Activated gamma-delta T cell treated with Interleukin-2 at 50 U/mL for 16 hours (primary cell): ENCODE measurements around the gene MAP4.
"Not testable (repeated sequence)": the region's sequence is repeated elsewhere in the genome, so short reads cannot be mapped to it uniquely, and the experiment has no call there.

ENCODE experiments used
- DNase-seq: peaks from one replicate; pipeline ENCODE4 v3.0.0-alpha.2; 2020

The MAP4 gene, protein sequence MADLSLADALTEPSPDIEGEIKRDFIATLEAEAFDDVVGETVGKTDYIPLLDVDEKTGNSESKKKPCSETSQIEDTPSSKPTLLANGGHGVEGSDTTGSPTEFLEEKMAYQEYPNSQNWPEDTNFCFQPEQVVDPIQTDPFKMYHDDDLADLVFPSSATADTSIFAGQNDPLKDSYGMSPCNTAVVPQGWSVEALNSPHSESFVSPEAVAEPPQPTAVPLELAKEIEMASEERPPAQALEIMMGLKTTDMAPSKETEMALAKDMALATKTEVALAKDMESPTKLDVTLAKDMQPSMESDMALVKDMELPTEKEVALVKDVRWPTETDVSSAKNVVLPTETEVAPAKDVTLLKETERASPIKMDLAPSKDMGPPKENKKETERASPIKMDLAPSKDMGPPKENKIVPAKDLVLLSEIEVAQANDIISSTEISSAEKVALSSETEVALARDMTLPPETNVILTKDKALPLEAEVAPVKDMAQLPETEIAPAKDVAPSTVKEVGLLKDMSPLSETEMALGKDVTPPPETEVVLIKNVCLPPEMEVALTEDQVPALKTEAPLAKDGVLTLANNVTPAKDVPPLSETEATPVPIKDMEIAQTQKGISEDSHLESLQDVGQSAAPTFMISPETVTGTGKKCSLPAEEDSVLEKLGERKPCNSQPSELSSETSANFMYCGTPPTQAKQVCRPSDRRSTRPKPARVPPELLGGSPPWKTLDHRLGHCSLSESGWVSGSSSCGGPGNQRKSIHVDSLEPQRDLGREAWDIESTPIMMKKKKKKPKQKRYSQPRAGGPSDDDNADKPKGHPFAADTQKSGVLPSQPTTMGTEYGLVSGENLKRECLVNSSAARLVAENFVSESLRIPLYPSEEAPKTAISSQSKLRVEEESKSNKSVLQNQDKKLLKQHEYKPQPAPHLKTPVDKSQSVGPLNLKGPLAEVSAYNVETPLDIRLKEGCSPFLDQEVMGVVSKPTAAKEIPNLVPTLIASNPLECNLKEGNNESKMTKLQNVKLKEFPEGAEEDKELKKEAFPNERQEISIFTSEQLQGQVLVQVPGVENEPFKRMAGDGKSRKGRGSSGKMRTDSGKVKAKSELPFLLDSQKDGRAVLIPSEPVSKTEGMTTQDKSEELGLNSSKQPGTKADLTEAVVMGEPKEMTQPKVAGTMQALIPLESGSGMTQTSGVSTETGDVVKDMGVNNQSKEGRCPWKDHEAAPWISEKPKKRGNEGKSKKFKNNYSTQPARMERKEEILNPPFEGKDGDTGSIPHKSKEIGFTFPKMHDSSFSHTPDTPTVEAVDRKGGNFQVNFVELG (N-terminal part only)

DNA sequence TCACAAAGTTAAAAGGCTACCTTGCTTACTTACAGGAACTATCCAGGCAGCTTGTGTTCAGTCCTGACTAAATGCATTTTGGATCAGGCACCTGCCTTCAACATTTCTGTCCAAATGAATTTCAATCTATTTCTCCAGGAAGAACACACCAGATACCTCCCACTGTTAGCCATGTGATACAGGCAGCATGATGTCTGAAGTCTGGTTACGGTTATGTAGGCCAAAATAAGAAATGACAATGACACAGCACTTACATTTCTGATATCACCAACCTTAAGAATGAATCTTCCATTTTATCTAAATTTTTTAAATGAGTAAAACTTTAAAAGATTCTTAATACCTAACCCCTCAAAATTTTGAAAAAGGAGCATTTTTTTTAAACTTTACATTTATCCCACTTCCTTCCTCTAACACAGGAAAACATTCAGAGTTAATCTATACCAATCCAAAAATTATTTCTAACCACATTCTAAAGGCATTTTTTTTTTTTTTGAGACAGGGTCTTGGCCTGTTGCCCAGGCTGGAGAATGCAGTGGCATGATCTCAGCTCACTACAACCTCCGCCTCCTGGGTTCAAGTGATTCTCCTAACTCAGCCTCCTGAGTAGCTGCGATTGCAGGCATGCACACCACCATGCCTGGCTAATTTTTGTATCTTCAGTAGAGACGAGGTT is at the start of gene MAP4:
MAP4 (minus strand) TSS at position 116 of the 673 bp plus-strand sequence. CDS start 17,556 bp downstream, outside the sequence.
- DNase-seq: no peak

DNA sequence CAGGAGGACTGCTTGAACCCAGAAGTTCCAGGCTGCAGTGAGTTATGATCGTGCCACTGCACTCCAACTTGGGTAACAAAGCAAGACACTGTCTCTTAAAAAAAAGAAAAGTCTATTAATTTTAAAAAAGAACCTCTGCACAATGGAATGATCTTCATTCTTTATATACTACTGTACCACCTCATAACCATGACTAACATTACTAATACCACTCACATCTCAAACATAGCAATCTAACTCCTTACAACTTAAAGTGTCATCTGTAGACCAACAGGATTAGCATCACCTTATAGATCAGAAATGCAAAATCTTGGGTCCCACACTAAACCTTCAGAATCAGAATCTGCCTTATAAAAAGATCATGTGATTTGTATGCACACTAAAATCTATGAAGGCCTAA is 48.8 kb upstream of the MAP4 start:
- DNase-seq: no peak

DNA sequence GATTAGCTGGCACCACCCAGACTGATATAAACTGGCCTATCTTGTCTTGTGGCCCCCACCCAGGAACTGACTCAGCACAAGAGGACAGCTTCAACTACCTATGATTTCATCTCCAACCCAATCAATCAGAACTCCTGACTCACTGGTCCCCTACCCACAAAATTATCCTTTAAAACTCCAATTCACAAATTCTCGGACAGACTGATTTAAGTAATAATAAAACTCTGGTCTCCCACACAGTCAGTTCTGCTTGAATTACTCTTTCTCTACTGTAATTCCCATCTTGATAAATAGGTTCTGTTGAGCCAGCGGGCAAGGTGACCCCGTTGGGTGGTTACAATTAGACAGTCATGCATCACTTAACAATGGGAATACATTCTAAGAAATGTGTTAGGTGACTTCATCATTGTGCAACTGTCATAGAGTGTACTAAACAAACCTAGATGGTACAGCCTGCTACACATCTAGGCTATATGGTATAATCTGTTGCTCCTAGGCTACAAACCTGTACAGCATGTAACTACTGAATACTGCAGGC is 48.1 kb upstream of the MAP4 start:
- DNase-seq: no peak

DNA sequence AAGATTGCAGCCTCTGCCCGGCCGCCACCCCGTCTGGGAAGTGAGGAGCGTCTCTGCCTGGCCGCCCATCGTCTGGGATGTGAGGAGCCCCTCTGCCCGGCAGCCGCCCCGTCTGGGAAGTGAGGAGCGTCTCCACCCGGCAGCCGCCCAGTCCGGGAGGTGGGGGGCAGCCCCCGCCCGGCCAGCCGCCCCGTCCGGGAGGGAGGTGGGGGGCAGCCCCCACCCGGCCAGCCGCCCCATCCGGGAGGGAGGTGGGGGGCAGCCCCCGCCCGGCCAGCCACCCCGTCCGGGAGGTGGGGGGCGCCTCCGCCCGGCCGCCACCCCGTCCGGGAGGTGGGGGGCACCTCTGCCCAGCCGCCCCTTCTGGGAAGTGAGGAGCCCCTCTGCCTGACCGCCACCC is 45.4 kb upstream of the MAP4 start:
- not testable (repeated sequence) for DNase-seq

DNA sequence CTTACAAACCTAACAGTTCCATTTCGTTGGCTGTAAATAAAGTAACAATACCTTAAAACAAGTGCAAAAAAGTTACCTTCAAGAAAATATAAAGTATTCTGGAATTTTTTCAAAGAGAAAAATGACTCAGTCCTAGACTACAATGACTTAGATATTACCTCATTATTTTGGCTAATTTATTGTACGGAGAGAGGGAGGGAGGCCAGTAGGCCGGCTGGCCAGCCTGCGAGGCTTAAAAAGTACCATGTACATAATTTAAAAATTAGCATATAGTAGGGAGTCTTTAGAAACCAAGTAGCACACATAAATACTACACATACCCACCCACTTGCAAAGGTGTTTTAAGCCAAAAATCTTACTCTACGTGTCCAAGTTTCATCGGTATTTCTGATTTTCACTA is 41.9 kb upstream of the MAP4 start:
- no peak for DNase-seq

DNA sequence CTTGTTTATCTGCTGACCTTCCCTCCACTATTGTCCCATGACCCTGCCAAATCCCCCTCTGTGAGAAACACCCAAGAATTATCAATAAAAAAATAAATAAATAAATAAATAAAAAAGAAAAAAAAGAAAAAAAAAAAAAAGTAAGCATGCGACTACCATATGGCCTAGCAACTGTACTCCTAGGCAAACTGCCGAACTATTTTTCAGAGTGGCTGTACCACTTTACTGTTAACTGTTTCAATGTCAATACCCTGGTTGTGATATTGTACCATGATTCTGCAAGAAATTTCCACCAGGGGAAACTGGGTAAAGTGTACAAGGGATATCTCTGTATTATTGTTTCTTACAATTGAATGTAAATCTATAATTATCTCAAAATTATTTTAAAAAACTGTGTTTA is 41.3 kb upstream of the MAP4 start:
- no peak for DNase-seq

DNA sequence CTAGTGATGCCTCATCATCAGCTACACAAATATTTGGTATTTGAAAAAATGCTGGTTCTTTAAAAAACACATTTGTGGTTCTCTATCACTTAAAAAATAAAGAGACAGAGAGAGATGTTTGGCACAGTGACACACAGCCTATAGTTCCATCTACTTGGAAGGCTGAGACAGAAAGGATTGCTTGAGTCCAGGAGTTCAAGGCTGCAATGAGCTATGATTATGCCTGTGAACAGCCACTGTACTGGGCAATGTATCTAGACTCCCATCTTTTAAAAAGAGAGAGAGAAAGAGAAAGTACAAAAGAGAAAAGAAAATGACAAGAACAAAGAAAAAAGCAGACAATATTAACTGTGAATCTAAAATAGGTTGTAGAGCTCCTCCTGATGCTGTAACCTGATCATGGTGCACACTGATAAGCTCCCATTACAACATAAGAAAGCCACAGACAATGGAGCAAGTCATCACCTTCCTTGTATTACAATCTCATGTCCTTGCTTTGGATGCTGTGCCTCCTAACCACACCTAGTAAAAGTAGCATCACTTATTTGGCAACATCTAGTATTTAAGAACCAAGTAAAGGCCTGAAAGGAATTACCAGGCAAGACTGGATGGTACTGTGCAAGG is 31.7 kb upstream of the MAP4 start:
- no peak for DNase-seq

DNA sequence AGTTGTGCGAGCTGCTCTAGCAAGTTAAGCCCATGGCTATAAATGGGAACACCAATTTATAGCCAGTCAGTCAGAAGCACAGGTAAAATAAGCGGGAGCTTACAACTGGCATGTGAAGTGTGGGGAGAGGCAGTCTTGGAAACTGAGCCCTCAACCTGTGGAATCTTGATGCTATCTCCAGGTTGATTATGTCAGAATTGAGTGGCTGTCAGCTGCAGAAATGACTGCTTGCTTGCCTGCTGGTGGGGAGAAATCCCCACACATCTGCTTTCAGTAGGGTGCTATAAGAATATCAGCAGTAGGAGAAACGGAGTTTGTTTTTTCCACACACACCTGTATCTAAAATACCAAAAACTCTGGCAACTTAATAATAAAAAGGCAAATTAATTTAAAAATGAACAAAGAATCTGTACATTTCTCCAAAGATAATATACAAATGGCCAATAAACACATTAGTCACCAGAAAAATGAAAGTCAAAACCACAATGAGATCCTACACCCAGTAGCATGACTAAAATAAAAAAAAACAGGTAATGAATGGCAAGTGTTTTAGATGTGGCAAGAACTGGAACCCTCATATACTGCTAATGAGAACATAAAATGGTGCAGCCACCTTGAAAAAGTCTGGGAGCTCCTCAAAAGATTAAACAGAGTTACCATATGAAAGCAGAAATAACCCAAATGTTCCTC is 26.0 kb upstream of the MAP4 start:
- no peak for DNase-seq

DNA sequence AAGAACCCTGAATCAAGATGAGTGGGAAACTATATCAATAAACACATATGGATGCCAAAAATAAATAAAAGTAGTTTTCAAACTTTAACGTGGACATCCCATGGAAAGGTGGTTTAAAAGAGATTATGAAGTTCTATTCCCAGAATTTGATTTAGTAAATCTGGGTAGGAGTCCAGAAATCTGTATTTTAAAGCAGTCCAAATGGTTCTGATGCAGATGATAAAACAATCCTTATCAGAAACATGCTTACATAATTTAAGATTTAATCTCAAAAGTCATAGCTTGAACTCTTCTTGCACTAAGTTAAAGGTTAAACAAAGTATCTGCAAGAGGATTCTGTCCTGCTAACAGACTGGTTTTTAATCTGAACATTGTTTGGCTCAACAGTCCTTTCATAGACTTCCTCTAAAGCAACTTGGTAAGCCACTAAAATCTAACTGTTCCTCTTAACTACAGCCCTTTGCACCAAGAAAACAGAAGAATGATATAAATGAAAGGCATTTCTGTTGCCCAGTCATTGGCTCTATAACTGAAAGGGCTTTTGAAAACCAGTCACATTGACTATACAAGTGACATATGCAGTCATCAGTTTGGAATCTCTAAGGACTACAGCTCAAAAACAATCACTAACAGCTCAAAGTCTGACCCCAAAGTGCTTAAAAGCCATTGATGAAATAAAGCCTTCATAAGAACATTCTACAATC is 23.4 kb upstream of the MAP4 start:
- no peak for DNase-seq

DNA sequence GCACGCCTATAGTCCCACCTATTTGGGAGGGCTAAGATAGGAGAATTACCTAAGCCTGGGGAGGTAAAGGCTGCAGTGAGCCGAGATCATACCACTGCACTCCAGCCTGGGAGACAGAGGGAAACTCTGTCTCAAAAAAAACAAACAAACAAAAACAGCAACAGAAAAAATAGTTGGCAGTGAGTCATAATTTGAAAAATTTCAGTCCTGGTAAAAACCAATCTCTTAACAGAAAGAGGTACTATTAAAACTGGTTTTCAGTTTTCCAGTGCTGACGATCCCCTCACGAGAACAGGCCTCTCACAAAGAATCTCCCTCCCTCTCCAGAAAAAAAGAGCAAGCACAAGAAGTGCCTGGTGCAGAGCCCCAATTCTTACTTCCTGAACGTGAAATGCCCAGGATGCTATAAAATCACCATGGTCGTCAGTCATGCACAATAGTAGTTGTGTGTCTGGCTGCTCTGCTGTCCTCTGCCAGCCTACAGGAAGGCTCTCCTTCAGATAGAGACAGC is 22.8 kb upstream of the MAP4 start:
- no peak for DNase-seq

DNA sequence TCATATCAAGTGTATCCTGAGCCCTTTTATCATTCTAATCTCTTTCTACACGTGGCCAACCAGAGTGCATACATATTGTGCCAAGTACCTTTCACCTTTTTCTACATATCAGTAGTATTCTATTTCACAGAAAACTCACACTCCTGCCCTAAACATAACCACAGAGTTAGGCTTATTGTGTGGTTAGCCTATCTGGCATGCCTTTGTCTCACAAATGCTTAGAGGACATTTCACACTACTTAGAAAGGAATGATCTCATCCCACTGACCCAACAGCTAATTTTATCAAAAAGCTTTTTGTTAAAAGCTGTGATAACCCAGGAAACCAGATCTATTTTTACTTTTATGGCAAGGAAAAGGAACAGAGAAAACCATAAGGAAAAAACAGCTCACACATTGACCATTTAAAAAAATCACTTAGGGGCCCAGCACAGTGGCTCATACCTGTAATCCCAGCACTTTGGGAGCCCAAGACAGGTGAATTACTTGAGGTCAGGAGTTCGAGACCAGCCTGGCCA is 17.8 kb upstream of the MAP4 start:
- no peak for DNase-seq

DNA sequence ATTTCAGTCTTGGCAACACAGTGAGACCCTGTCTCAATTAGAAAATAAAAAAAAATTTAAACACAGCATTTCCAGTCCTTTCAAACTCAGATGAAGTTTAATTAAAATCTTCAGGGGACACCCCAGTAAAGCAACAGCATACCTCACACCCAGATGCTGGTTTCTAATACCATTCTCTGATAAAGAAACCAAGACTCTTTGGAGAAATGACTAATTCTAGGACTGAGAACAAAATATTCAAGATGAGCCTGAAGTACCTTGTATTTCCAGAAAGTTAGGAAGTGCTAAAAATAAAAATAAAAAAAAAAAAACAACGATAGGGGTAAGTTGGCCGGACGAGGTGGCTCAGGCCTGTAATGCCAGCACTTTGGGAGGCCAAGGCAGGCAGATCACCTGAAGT is 14.0 kb upstream of the MAP4 start:
- no peak for DNase-seq

DNA sequence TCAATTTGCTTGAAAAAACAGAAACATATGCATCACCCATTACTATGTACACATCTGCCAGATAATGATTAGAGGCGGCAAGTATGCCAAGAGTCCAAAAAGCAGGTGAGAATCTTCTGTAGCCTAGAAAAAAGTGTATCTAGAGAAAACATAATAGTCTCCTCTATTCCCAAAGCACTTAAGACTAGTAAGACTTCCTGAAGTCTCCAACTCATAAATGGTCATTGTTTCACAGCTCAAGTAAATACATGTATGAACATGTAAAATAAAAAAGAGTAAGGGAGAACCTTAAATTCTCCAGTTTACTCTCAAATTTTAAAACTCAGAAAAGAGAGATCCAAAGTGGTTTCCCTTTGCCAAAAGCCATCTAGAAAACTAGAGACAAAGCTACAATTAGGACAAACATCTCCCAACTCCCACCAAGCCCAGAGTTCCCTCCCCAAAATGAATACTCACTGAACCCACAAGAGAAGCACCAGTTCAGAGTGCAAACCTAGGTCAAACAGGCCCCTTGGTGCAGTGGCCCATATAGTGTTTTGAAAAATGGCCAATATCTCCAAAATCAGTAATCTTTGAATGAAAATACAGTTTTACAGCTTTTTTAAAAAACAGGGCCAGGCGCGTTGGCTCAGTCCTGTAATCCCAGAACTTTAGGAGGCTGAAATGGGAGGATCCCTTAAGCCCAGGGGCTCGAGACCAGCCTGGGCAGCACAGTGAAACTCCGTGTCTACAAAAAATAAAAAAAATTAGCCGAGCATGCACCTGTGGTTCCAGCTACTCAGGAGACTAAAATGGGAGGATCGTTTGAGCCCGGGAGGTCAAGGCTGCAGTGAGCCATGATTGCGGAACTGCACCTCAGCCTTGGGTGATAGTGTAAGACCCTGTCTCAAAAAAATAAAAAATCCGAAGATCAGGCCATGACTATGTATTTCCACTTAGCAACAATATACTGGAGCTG is 11.0 kb upstream of the MAP4 start:
- DNase-seq: no peak

DNA sequence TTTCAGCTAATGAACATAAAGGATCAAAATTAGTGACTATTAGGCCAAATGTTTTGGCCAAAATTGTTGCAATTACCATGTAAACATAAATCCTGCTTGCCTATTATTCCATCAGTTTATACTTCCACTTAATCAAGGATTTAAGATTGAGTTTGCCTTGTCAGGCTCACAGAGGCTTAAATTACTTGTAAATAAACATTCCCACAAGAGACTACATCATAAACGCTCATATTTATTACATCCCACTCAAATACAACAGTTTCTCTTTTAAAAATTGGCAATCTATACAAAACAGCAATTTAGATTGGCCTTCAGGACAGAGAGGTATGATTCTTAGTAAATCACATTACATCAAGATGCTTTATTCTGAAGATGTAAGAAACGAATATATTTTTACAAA is 9.9 kb upstream of the MAP4 start:
- no peak for DNase-seq

DNA sequence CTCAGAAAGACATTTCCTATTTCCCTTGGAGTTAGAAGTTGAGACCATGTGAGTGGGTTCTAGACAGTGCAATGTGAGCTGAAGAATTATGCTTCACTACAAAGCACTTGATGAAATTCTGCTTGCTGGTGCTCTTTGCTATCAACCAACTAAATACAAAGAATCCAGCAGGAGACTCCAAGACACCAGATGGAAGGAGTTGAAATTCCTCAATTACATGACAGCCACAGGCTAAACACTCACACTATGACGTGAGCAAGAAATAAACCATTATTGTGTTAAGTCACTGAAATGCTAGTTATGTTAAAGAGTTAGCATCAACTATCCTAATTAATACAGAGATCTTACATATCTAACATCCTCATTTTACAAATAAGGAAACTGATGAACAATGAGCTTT is 8.2 kb upstream of the MAP4 start:
- no peak for DNase-seq

DNA sequence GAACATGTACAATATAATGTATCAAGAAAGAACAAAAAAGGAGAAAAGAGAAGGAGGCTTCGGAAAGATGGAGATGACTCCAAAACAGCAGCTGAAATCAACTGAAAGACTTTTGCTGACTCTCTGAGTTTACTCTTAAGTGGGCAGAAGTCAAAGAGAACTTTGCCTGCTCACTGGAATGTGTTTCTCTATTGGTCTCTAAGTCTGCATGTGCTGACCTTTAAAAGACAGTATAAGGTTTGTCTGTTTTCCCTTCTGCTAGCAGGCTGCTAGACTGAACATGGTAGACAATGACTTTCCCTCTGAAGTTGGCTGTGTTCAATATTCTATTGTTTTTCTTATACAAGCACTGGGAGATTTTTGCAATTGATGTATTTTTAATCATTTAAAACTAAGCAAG is 7.2 kb upstream of the MAP4 start:
- no peak for DNase-seq

DNA sequence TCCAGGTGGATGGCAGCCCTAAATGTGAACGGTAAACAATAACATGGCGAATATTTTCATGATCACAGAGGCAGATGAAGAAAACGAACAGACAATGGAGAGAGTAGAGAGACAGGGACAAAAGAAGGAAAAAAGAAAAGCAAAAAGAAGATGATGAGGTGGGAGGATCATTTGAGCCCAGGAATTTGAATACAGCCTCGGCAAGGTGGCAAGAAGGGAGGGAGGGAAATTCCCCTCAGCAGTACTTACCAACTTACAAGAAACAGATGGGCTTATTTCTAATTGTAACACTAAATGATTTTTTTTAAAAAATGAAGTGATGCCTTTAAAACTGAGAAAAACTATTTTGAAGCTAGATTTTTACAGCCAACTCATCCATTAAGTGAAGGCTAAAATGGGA is 6.0 kb upstream of the MAP4 start:
- no peak for DNase-seq

DNA sequence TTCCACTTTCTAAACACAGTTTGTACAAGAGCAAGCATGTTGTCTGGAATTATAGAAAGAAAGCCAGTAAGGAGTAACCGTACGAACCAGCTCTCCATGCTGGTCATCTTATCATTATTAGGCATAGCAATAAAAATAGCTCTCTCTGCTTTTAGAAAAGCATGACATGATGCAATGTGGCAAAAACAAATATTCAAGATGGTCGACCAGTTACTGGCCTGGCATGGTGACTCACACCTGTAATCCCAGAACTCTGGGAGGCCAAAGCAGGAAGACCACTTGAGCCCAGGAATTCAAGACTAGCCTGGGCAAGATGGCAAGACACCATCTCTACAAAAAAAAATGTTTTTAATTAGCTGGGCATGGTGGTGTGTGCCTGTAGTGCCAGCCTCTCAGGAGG is 2.6 kb upstream of the MAP4 start:
- DNase-seq: no peak
